MCF 10A (cell line): ENCODE data around the gene COMMD1. TPM values are rescaled to one million over a fixed set of nuclear protein-coding genes. Genes with fewer than 3 reads are reported as not detected.

Experiments
- BruUV-seq: library from RNA; stranded (reverse); fragments of 400-500 nt; replicated peaks from 2 replicates; lab custom pipeline; 2021; lab: Mats Ljungman, UMichigan
- CTCF ChIA-PET: fragments of 300-600 bp; sonication (Branson Sonifier 250); formaldehyde crosslinking; extraction: SDS; loops from one replicate; lab custom pipeline; 2021; ENCODE audit warnings: antibody characterized with exemption, inconsistent platforms; lab: Yijun Ruan, JAX
- POLR2A ChIA-PET: fragments of 300-600, 350-650 bp; sonication (Branson Sonifier 250); formaldehyde crosslinking; extraction: SDS; loops from one replicate; lab custom pipeline; 2020; ENCODE audit warnings: antibody characterized with exemption, inconsistent platforms; lab: Yijun Ruan, JAX
- DNase-seq: peaks from one replicate; pipeline ENCODE4 v3.0.0-alpha.2; 2018; ENCODE audit not compliant: unreplicated experiment
- H3K27ac Mint-ChIP-seq: one replicate; pipeline ENCODE4 v1.8.0; 2022; ENCODE audit warnings: mild to moderate bottlenecking, low read depth, mixed read lengths; ENCODE audit not compliant: unreplicated experiment
- H3K27me3 Mint-ChIP-seq: one replicate; pipeline ENCODE4 v1.8.0; 2022; ENCODE audit warnings: mixed read lengths; ENCODE audit not compliant: insufficient read depth, unreplicated experiment
- H3K36me3 Mint-ChIP-seq: one replicate; pipeline ENCODE4 v1.8.0; 2022; ENCODE audit warnings: mild to moderate bottlenecking, moderate library complexity, mixed read lengths; ENCODE audit not compliant: insufficient read depth, unreplicated experiment
- H3K4me1 Mint-ChIP-seq: one replicate; pipeline ENCODE4 v1.8.0; 2022; ENCODE audit warnings: mixed read lengths; ENCODE audit not compliant: insufficient read depth, unreplicated experiment
- H3K4me3 Mint-ChIP-seq: one replicate; pipeline ENCODE4 v1.8.0; 2022; ENCODE audit warnings: mild to moderate bottlenecking, moderate library complexity, mixed read lengths; ENCODE audit not compliant: unreplicated experiment
- H3K9me3 Mint-ChIP-seq: one replicate; pipeline ENCODE4 v1.8.0; 2022; ENCODE audit warnings: mixed read lengths; ENCODE audit not compliant: unreplicated experiment
- intact Hi-C: fragments of 100-400 bp; cut with micrococcal nuclease; formaldehyde crosslinking; loops from 2 replicates; pipeline ENCODE4 v1.14.1; 2022
- total RNA-seq: library from RNA; stranded (reverse); gene quantifications from 2 replicates; pipeline ENCODE4 v1.2.3, GENCODE V29; 2022
- TF ChIP-seq, protein P1 (sequence below): fragments of 200-600 bp; IDR thresholded peaks from one replicate; pipeline ENCODE4 v1.8.0; 2022; ENCODE audit warnings: antibody characterized with exemption, mild to moderate bottlenecking; ENCODE audit not compliant: unreplicated experiment

COMMD1 gene
- total RNA-seq, 1 experiment from 2014 or later: 33.8 TPM

DNA sequence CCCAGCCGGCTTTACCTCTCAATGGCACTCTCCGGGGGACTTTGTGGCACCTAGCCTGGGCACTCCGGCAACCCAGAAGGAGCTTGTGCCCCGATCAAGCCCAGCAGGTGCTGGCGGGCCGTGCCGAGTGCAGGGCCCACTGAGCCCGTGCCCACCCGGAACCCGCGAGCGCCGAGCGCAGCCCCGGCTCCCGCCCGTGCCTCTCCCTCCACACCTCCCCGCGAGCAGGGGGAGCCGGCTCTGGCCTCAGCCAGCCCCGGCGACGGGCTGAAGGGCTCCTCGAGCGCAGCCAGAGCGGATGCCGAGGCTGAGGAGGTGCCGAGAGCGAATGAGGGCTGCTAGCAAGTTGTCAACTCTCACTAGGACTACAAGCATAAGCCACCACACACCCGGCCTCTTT is 136.9 kb downstream of the COMMD1 start:
- Mint-ChIP-seq H3K36me3 (no peaks in the 10 kb centered on the region), H3K27me3 (no peaks in the 10 kb centered on the region), H3K9me3 (no peaks in the 10 kb centered on the region), H3K4me3 (no peak overlapping the region), H3K4me1 (peaks cover 5% of the 10 kb centered on the region), H3K27ac (no peak overlapping the region)
- CTCF ChIA-PET: no interaction called here
- TF ChIP-seq, protein P1, sequence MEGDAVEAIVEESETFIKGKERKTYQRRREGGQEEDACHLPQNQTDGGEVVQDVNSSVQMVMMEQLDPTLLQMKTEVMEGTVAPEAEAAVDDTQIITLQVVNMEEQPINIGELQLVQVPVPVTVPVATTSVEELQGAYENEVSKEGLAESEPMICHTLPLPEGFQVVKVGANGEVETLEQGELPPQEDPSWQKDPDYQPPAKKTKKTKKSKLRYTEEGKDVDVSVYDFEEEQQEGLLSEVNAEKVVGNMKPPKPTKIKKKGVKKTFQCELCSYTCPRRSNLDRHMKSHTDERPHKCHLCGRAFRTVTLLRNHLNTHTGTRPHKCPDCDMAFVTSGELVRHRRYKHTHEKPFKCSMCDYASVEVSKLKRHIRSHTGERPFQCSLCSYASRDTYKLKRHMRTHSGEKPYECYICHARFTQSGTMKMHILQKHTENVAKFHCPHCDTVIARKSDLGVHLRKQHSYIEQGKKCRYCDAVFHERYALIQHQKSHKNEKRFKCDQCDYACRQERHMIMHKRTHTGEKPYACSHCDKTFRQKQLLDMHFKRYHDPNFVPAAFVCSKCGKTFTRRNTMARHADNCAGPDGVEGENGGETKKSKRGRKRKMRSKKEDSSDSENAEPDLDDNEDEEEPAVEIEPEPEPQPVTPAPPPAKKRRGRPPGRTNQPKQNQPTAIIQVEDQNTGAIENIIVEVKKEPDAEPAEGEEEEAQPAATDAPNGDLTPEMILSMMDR: no peak
- POLR2A ChIA-PET: interaction anchor here (0.6 to 1.1 kb wide), 2 partner anchors 107 to 221 kb away, joined by 5 to 6 read pairs; no protein-coding TSS in a partner anchor
- DNase-seq: no peak
- no TSS peak for BruUV-seq
- intact Hi-C loops: no loop called here

DNA sequence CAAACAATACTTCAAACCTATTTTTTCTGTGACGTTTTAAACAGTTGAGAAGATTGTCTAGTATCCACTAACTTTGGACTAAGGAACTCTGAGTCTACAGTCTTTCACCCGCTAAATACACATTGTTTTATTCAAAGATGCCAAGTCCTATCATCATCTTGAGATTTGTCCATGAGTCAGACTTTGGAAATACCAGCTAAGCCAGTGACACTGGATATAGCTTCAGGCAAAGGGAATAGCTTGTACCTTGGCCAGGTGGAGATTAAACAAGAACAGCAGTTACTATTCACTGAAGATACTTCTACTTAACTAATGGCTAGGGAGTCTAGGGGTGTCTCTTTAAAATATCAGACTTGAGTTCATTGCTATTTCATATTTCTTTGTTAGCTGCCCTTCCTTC is 137.5 kb downstream of the COMMD1 start:
- H3K36me3 Mint-ChIP-seq: no peaks in the 10 kb centered on the region
- BruUV-seq: no TSS peak

DNA sequence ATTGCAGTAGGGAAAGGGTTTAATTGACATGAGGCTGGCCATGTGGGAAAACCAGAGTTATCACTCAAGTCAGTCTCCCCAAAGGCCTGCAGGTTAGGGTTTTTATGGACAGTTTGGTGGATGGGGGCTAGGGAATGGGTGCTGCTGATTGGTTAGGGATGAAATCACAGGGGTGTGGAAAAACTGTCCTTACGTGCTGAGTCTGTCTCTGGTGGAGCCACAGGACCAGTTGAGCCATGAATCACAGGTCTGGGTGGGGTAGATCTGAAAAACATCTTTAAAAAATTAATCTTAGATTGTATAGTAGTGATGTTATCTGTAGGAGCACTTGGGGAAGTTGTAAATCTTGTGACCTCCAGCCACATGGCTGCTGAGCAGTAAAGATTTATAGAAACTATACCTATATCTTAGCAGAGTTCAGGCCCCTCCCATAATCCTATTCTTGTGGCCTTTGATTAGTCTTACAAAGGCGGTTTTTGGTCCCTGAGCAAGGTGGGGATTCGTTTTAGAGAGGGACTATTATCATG is 139.6 kb downstream of the COMMD1 start:
- TF ChIP-seq, protein P1: no peak
- no peak overlapping the region for H3K4me3 Mint-ChIP-seq
- no peaks in the 10 kb centered on the region for H3K4me1 Mint-ChIP-seq
- BruUV-seq: no TSS peak
- POLR2A ChIA-PET: interaction anchor here (0.7 kb wide), 1 partner anchor 11 kb away, joined by 3 read pairs; no protein-coding TSS in a partner anchor
- no peaks in the 10 kb centered on the region for H3K27me3 Mint-ChIP-seq
- intact Hi-C loops: no loop called here
- H3K27ac Mint-ChIP-seq: no peak overlapping the region
- no peak for DNase-seq
- CTCF ChIA-PET: no interaction called here
- no peaks in the 10 kb centered on the region for H3K9me3 Mint-ChIP-seq
- no peaks in the 10 kb centered on the region for H3K36me3 Mint-ChIP-seq

More for the DNA sequence above, 137.5 kb downstream of the COMMD1 start:
- Mint-ChIP-seq H3K9me3 (no peaks in the 10 kb centered on the region), H3K27ac (no peak overlapping the region), H3K4me1 (peaks cover 5% of the 10 kb centered on the region), H3K27me3 (no peaks in the 10 kb centered on the region), H3K4me3 (no peak overlapping the region)
- intact Hi-C loops: no loop called here
- ChIA-PET CTCF (no interaction called here), POLR2A (interaction anchor here (0.6 to 1.1 kb wide), 4 partner anchors 107 to 1543 kb away, joined by 3 to 6 read pairs (median 4); no protein-coding TSS in a partner anchor)
- TF ChIP-seq, protein P1: no peak
- DNase-seq: peak; percentile 84

DNA sequence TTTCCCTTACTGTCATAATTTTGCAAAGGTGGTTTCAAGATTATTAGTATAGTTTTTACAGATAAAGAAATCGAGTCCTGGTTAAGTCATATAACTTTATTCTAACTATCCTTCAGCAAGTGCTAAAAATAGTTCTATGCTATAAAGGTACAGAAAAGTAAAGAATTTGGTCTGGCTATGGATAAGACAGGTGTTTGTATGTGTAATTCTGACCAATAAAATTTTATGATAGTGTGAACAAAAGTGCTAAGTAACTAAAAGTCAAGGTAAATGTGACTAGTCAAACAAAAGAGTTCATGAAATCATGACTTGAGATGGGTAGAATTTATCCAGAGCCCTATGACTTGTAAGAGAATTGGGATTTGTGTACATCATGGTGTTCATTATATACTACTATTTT is 140.7 kb downstream of the COMMD1 start:
- H3K4me3 Mint-ChIP-seq: no peak overlapping the region
- no peak overlapping the region for H3K27ac Mint-ChIP-seq
- no TSS peak for BruUV-seq
- no peak for DNase-seq
- no peaks in the 10 kb centered on the region for H3K36me3 Mint-ChIP-seq
- no peaks in the 10 kb centered on the region for H3K9me3 Mint-ChIP-seq
- ChIA-PET CTCF (no interaction called here), POLR2A (no interaction called here)
- TF ChIP-seq, protein P1: no peak
- intact Hi-C loops: no loop called here
- H3K4me1 Mint-ChIP-seq: no peaks in the 10 kb centered on the region
- no peaks in the 10 kb centered on the region for H3K27me3 Mint-ChIP-seq
